Fibroblast of villous mesenchyme (primary cell): Measurements from ENCODE around the gene AMER1. TPM values are rescaled to one million over a fixed set of nuclear protein-coding genes. Genes with fewer than 3 reads are reported as not detected.

Source experiments
- DNase-seq: peaks from one replicate; pipeline ENCODE4 v3.0.0-alpha.2; 2010; ENCODE audit warnings: low read depth
- H3K4me3 ChIP-seq: 2 replicates; pipeline ENCODE4 v1.5.1; 2011; ENCODE audit warnings: low read depth, mild to moderate bottlenecking, low read length
- total RNA-seq: library from RNA; depleted of rRNA; stranded (reverse); fragments of >200 nt; gene quantifications from 2 replicates; pipeline ENCODE4 v1.2.3, GENCODE V29; 2012
- TF ChIP-seq, protein P1 (sequence below): IDR thresholded peaks from 2 replicates; pipeline ENCODE4 v1.5.1; 2012; ENCODE audit warnings: low read depth, mild to moderate bottlenecking, low read length; ENCODE audit not compliant: insufficient read depth

Gene AMER1
- total RNA-seq, 1 donor = 1.7 TPM

DNA sequence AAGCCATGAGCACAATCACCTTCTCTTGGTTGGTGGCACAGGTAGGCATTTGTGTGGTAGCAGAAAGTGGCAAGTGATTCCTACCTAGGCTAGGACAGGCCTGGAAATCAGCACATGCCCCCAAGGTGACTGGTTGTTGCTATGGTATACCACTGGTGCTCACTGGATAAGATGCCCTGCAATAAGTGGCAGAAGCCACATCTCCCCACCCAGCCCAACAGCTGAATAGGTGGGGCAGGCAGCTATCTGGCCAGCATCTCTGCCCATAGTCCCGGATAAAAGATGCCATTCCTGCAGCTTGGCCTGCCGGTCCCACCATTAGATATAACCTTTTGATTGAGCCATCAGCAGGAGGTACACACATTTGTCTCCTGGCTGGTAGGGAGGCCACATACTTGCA is 21.1 kb downstream of the AMER1 start:
- DNase-seq = no peak

DNA sequence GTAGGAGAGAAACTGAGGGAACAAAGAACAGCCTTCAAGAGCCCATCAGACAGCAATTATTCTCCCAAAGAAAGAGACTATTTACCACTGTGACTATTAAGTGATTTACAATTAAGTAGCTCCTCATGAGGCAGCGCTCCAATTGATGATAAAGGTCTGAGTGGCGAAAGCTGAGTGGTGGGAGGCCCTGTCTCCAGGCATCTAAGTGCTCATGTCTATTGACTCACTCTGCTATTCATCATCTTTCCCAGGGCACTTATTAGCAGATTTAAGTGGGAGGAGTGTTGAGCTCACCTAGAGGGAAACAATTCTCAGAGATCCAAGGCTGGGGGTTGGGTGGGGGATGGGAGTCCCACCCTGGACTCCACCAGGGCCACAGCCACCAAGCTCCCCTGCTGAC is 23.3 kb downstream of the AMER1 start:
- TF ChIP-seq, protein P1, sequence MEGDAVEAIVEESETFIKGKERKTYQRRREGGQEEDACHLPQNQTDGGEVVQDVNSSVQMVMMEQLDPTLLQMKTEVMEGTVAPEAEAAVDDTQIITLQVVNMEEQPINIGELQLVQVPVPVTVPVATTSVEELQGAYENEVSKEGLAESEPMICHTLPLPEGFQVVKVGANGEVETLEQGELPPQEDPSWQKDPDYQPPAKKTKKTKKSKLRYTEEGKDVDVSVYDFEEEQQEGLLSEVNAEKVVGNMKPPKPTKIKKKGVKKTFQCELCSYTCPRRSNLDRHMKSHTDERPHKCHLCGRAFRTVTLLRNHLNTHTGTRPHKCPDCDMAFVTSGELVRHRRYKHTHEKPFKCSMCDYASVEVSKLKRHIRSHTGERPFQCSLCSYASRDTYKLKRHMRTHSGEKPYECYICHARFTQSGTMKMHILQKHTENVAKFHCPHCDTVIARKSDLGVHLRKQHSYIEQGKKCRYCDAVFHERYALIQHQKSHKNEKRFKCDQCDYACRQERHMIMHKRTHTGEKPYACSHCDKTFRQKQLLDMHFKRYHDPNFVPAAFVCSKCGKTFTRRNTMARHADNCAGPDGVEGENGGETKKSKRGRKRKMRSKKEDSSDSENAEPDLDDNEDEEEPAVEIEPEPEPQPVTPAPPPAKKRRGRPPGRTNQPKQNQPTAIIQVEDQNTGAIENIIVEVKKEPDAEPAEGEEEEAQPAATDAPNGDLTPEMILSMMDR = no peak
- DNase-seq = no peak
- no peak overlapping the region for H3K4me3 ChIP-seq

More for the DNA sequence above, 21.1 kb downstream of the AMER1 start:
- no peak overlapping the region for H3K4me3 ChIP-seq
- TF ChIP-seq, protein P1 = no peak

DNA sequence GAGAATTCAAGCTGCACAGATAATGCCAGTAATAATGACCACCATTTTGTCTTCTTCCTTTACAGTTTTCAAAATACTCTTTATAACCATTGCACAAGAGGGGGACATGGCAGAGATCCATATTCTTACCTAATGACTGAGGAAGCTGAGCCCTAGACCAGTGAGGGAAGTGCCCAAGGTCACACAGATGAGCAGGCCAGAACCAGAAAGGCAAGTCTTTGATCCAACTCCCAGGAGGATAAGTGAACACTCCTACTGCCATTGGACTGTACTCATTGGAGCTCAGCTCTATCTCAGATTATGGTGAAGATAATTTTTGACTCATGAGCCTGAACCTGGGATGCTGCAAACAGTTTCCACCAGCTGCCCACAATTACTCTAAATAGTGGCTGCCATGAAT is 28.6 kb downstream of the AMER1 start:
- H3K4me3 ChIP-seq = no peak overlapping the region
- TF ChIP-seq, protein P1 = no peak
- no peak for DNase-seq

DNA sequence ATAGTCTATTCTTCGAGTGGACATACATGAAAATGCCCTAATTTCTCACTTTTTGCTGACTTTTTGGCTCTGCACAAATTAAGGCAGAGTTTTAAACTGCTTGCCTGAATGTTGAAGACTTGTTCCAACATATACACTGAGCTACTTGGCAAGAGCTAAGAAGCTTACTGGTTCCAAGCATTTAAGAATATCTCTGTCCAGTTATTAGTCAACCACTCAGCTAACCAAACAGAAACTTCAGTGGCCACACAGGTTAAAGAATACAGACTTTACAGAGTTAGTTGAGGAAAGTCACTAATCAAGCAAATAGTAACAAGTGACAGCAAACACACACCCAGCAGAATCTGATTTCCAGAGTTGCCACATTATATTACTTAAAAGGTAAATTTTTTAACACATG is 35.5 kb downstream of the AMER1 start:
- no peak overlapping the region for H3K4me3 ChIP-seq
- no peak for DNase-seq
- TF ChIP-seq, protein P1 = no peak

DNA sequence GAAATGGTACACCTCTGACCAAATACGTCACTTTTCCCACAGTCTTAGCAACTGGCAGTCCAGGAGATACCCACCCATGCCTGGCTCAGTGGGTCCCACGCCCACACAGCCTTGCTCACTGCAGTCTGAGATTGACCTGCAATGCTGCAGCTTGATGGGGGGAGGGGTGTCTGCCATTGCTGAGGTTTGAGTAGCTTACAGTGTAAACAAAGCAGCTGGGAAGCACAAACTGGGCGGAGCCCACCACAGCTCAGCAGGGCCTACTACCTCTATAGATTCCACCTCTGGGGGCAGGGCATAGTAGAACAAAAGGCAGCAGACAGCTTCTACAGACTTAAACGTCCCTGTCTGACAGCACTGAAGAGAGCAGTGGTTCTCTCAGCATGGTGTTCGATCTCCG is 52.7 kb downstream of the AMER1 start:
- TF ChIP-seq, protein P1 = no peak

DNA sequence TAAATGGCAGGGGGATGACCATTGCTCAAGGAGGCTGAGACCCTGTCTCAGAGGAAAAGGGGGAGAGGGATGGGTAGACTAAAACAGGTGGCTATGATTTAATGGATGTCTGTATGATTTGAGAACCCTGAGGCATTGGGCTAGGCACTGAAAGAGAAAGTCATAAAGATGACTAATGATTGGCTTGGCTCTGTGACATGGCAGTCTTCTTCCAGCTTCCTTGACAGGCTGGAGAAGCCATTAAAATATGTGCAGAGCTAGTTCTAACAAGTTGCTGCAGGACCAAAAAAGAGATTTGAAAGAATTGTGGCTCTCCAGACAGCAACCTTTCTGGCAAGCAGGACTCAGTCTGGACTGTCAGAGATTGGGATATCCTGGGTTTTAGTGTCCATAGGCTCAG is 53.6 kb downstream of the AMER1 start:
- H3K4me3 ChIP-seq = no peak overlapping the region
- TF ChIP-seq, protein P1 = no peak
- DNase-seq = no peak

More for the DNA sequence above, 52.7 kb downstream of the AMER1 start:
- H3K4me3 ChIP-seq = no peak overlapping the region
- DNase-seq = no peak

DNA sequence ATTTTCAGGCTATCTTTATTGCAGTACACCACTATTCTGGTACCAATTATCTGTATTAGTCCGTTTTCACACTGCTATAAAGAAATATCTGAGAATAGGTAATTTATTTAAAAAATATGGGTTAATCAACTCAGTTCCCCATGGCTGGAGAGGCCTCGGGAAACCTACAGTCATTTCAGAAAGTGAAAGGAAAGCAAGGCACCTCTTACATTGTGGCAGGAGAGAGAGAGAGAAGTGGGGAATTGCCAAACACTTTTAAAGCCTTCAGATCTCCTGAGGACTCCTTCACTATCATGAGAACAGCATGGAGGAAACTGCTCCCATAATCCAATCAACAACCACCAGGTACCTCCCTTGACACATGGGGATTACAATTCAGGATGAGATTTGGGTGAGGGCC is 54.7 kb downstream of the AMER1 start:
- H3K4me3 ChIP-seq = no peak overlapping the region
- TF ChIP-seq, protein P1 = no peak
- no peak for DNase-seq
